ENCODE data around the gene DDX17.

DDX17 gene

DNA sequence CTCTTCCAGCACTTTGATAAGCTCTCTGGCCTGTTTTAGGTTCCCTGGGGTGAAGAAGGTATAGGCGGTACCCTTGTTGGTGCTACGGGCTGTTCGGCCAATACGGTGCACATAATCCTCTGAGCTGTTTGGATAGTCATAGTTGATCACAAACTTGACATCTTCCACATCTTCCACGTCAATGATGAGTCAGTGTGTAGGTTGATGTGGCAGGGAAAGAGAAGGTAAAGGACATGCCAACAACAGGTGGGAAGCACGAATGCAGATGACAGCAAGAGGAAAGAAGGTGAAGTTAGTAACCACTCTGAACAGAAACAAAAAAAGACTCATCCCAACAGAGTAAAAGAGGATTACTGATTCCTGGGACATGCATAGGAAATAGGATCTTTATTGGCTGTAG lies 18.2 kb downstream of the DDX17 start:
- no peak overlapping the region for H3K4me2 ChIP-seq (ENCODE audit: low read depth, low read length)
- H3F3A ChIP-seq (ENCODE audit: insufficient read depth, low read length), result peaks cover 33% of the 10 kb centered on the region
- peaks cover 5% of the 10 kb centered on the region; the same call in 1 of the 2 replicates for H4K20me1 ChIP-seq (ENCODE audit: insufficient read depth, low read length)

DNA sequence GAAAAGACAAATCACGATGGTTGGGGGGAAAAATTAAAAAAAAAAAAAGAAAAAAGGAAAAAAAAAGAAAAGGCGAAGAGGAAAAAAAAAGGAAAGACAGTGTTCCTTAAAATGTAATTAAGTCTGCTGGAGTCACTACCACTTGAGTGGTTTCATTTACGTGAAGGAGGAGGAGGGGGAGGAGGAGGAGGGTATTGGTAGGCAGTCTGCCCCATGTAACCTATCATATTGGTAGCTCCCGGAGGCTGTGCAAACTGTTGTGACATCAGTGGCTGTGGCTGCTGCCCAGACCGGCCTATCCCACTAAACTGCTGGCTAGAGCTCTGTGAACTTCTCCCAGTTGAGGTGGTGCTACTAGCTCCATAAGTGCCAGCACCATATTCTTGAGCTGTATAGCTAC lies 20.3 kb downstream of the DDX17 start:
- Histone ChIP-seq H3K4me1 (ENCODE audit: low read length) (peaks cover 13% of the 10 kb centered on the region), H3K9me2 (replicated peaks; ENCODE audit: insufficient read depth, low read length) (no peaks in the 10 kb centered on the region), H3K9ac (ENCODE audit: low read length) (no peak overlapping the region), H3F3A (ENCODE audit: insufficient read depth, low read length) (peaks cover 49% of the 10 kb centered on the region), H4K20me1 (ENCODE audit: insufficient read depth, low read length) (peaks cover 5% of the 10 kb centered on the region; the same call in 1 of the 2 replicates), H3K4me3 (ENCODE audit: low read length) (no peak overlapping the region), H3K27me3 (replicated peaks; ENCODE audit: insufficient read depth, low read length) (no peaks in the 10 kb centered on the region), H3K36me3 (replicated peaks; ENCODE audit: insufficient read depth, low read length) (peaks cover 36% of the 10 kb centered on the region), H2AFZ (ENCODE audit: low read length) (no peak overlapping the region), H3K27ac (ENCODE audit: low read length) (no peak overlapping the region), H3K9me3 (replicated peaks; ENCODE audit: insufficient read depth, low read length) (no peaks in the 10 kb centered on the region), H3K4me2 (ENCODE audit: low read depth, low read length) (no peak overlapping the region), H3K79me2 (ENCODE audit: low read length) (peaks cover 40% of the 10 kb centered on the region)
- DNase-seq, result no peak
- no peak for TF ChIP-seq EZH2phosphoT487 (IDR thresholded peaks at IDR 0.05; ENCODE audit: low read length)
- TF ChIP-seq, protein P1, sequence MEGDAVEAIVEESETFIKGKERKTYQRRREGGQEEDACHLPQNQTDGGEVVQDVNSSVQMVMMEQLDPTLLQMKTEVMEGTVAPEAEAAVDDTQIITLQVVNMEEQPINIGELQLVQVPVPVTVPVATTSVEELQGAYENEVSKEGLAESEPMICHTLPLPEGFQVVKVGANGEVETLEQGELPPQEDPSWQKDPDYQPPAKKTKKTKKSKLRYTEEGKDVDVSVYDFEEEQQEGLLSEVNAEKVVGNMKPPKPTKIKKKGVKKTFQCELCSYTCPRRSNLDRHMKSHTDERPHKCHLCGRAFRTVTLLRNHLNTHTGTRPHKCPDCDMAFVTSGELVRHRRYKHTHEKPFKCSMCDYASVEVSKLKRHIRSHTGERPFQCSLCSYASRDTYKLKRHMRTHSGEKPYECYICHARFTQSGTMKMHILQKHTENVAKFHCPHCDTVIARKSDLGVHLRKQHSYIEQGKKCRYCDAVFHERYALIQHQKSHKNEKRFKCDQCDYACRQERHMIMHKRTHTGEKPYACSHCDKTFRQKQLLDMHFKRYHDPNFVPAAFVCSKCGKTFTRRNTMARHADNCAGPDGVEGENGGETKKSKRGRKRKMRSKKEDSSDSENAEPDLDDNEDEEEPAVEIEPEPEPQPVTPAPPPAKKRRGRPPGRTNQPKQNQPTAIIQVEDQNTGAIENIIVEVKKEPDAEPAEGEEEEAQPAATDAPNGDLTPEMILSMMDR (IDR thresholded peaks at IDR 0.05; ENCODE audit: low read length), result no peak
- no peak for TF ChIP-seq EZH2 (optimal IDR thresholded peaks at IDR 0.05; ENCODE audit: low read depth, low read length)

More for the DNA sequence above, 18.2 kb downstream of the DDX17 start:
- Histone ChIP-seq H3K36me3 (replicated peaks; ENCODE audit: insufficient read depth, low read length) (peaks cover 47% of the 10 kb centered on the region), H2AFZ (ENCODE audit: low read length) (no peak overlapping the region), H3K4me3 (ENCODE audit: low read length) (no peak overlapping the region), H3K79me2 (ENCODE audit: low read length) (peaks cover 58% of the 10 kb centered on the region), H3K9me3 (replicated peaks; ENCODE audit: insufficient read depth, low read length) (no peaks in the 10 kb centered on the region), H3K4me1 (ENCODE audit: low read length) (peaks cover 16% of the 10 kb centered on the region), H3K27me3 (replicated peaks; ENCODE audit: insufficient read depth, low read length) (no peaks in the 10 kb centered on the region), H3K9ac (ENCODE audit: low read length) (no peak overlapping the region), H3K9me2 (replicated peaks; ENCODE audit: insufficient read depth, low read length) (no peaks in the 10 kb centered on the region), H3K27ac (ENCODE audit: low read length) (no peak overlapping the region)
- TF ChIP-seq EZH2 (optimal IDR thresholded peaks at IDR 0.05; ENCODE audit: low read depth, low read length) (no peak), EZH2phosphoT487 (IDR thresholded peaks at IDR 0.05; ENCODE audit: low read length) (no peak)
- TF ChIP-seq, protein P1 (IDR thresholded peaks at IDR 0.05; ENCODE audit: low read length), result no peak
- no peak for DNase-seq

DNA sequence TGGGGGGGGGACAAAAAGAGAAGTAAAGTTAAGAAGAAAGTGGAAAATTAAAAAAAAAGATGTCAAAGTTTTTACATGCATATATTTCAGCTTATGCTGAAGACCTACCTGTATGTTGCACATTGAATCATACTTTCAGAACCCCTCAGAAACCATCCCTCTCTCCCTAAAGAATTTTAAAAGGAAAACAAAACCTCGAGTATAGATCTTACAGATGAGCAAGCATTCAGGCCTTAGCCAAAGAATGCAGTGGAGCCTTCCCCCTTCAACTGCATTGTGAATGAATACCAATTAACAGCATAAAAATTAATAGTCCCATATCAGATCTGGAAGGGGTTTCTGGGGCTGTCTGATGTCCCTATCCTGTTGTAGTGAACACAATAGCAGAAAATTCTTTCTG lies 21.9 kb downstream of the DDX17 start:
- no peaks in the 10 kb centered on the region for H3K9me2 ChIP-seq (replicated peaks; ENCODE audit: insufficient read depth, low read length)
- TF ChIP-seq EZH2 (optimal IDR thresholded peaks at IDR 0.05; ENCODE audit: low read depth, low read length) (no peak), EZH2phosphoT487 (IDR thresholded peaks at IDR 0.05; ENCODE audit: low read length) (no peak)
- TF ChIP-seq, protein P1 (IDR thresholded peaks at IDR 0.05; ENCODE audit: low read length), result no peak
- H3K4me2 ChIP-seq (ENCODE audit: low read depth, low read length), result no peak overlapping the region
- peaks cover 51% of the 10 kb centered on the region for H3F3A ChIP-seq (ENCODE audit: insufficient read depth, low read length)
- H4K20me1 ChIP-seq (ENCODE audit: insufficient read depth, low read length), result peaks cover under 1% of the 10 kb centered on the region; the same call in 1 of the 2 replicates
- H2AFZ ChIP-seq (ENCODE audit: low read length), result no peak overlapping the region
- no peaks in the 10 kb centered on the region for H3K9me3 ChIP-seq (replicated peaks; ENCODE audit: insufficient read depth, low read length)
- H3K79me2 ChIP-seq (ENCODE audit: low read length), result peaks cover 26% of the 10 kb centered on the region
- peaks cover 30% of the 10 kb centered on the region for H3K36me3 ChIP-seq (replicated peaks; ENCODE audit: insufficient read depth, low read length)
- no peak overlapping the region for H3K4me3 ChIP-seq (ENCODE audit: low read length)
- no peak overlapping the region for H3K9ac ChIP-seq (ENCODE audit: low read length)
- DNase-seq, result no peak
- H3K4me1 ChIP-seq (ENCODE audit: low read length), result peaks cover 13% of the 10 kb centered on the region
- no peak overlapping the region for H3K27ac ChIP-seq (ENCODE audit: low read length)
- no peaks in the 10 kb centered on the region for H3K27me3 ChIP-seq (replicated peaks; ENCODE audit: insufficient read depth, low read length)
